Spleen (tissue), 7 donors: ENCODE results near the gene ATXN10.

Source experiments
- POLR2A ChIP-seq, 3 donors: fragments of 450-650 bp; IDR thresholded peaks; one replicate each; pipeline ENCODE4 v1.5.1; 2017; ENCODE audit warnings: antibody characterized with exemption in 3 of 3, mild to moderate bottlenecking in 1 of 3
- TF ChIP-seq, protein P1 (sequence below), 11 experiments: fragments of 200-600 bp in 7 of 11; fragments of 450-650 bp in 4 of 11; sonication (generic) in 4 of 11; IDR thresholded peaks in 8 of 11; conservative IDR thresholded peaks in 3 of 11; 1 replicate in 7 of 11; 2 replicates in 4 of 11; pipeline versions ENCODE4 v1.4.0 to v1.8.0; 2016 to 2021; ENCODE audit warnings: antibody characterized with exemption in 11 of 11, inconsistent platforms in 4 of 11, mild to moderate bottlenecking in 1 of 11
- donor health status: DM: no; HTN: no; CAD: no; lungs with moderate emphysema.
- donor health status: DM: no; HTN: no; CAD: no.
- donor health status: DM: no; HTN: no; CAD: no.

DNA sequence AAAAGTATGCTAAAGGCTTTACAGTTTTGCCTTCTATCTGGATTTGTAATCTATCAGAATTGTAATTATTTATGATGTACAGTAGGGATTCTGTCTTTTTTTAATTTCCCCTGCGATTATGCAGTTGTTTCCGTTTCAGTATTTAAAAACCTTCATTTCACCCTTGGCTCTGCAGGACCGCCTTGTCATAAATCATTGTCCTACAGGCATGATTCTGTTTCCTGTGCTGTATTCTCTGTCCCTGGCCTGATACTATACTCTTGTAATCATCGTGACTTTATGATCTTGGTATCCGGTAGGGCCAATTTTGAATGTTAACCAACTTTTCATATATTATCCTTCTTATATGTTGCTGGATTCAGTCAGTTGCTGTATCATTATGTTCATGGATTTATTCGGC is 151.7 kb downstream of the ATXN10 start:
- TF ChIP-seq, protein P1, sequence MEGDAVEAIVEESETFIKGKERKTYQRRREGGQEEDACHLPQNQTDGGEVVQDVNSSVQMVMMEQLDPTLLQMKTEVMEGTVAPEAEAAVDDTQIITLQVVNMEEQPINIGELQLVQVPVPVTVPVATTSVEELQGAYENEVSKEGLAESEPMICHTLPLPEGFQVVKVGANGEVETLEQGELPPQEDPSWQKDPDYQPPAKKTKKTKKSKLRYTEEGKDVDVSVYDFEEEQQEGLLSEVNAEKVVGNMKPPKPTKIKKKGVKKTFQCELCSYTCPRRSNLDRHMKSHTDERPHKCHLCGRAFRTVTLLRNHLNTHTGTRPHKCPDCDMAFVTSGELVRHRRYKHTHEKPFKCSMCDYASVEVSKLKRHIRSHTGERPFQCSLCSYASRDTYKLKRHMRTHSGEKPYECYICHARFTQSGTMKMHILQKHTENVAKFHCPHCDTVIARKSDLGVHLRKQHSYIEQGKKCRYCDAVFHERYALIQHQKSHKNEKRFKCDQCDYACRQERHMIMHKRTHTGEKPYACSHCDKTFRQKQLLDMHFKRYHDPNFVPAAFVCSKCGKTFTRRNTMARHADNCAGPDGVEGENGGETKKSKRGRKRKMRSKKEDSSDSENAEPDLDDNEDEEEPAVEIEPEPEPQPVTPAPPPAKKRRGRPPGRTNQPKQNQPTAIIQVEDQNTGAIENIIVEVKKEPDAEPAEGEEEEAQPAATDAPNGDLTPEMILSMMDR (IDR thresholded peaks at IDR 0.05 in 8 of 11, conservative IDR thresholded peaks at IDR 0.05 in 3 of 11) = no peak
- no peak for TF ChIP-seq POLR2A (IDR thresholded peaks at IDR 0.05)
